ENCODE results near the gene FGF18. TPM values are rescaled to one million over a fixed set of nuclear protein-coding genes. Genes with fewer than 3 reads are reported as not detected.
"Not testable (repeated sequence)": the region's sequence is repeated elsewhere in the genome, so short reads cannot be mapped to it uniquely, and the experiment has no call there.

FGF18 gene
- total RNA-seq, 1 experiment from 2014 or later: 1.7 TPM

GRCh38 chr5:171397599-171397998 is 21.8 kb upstream of the FGF18 start:
- no TSS peak for BruUV-seq (replicated peaks)
- TF ChIP-seq POLR2AphosphoS5 (IDR thresholded peaks at IDR 0.05; ENCODE audit: low read depth, low read length) (no peak), CTCF (IDR thresholded peaks at IDR 0.05) (no peak), TCF7L2 (IDR thresholded peaks at IDR 0.05; ENCODE audit: low read depth, low read length) (no peak), SIN3A (IDR thresholded peaks at IDR 0.05; ENCODE audit: borderline replicate concordance, insufficient read depth, low read depth, low read length) (no peak)
- TF ChIP-seq, protein P1, sequence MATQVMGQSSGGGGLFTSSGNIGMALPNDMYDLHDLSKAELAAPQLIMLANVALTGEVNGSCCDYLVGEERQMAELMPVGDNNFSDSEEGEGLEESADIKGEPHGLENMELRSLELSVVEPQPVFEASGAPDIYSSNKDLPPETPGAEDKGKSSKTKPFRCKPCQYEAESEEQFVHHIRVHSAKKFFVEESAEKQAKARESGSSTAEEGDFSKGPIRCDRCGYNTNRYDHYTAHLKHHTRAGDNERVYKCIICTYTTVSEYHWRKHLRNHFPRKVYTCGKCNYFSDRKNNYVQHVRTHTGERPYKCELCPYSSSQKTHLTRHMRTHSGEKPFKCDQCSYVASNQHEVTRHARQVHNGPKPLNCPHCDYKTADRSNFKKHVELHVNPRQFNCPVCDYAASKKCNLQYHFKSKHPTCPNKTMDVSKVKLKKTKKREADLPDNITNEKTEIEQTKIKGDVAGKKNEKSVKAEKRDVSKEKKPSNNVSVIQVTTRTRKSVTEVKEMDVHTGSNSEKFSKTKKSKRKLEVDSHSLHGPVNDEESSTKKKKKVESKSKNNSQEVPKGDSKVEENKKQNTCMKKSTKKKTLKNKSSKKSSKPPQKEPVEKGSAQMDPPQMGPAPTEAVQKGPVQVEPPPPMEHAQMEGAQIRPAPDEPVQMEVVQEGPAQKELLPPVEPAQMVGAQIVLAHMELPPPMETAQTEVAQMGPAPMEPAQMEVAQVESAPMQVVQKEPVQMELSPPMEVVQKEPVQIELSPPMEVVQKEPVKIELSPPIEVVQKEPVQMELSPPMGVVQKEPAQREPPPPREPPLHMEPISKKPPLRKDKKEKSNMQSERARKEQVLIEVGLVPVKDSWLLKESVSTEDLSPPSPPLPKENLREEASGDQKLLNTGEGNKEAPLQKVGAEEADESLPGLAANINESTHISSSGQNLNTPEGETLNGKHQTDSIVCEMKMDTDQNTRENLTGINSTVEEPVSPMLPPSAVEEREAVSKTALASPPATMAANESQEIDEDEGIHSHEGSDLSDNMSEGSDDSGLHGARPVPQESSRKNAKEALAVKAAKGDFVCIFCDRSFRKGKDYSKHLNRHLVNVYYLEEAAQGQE (IDR thresholded peaks at IDR 0.05; ENCODE audit: insufficient read depth in 1 of 2, low read depth in 2 of 2, low read length in 1 of 2): no peak
- CTCF ChIA-PET: no interaction called here

DNA sequence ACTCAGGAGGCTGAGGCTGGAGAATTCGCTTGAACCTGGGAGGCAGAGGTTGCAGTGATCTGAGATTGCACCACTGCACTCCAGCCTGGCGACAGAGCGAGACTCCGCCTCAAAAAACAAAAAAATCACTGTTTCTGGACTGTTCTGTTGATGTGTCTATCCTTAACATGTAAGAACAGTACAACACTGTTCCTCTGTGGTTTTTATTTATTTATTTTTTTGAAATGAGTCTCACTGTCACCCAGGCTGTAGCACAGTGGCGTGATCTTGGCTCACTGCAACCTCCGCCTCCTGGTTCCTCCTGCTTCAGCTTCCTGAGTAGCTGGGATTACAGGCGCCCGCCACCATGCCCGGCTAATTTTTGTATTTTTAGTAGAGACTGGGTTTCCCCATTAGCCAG is 20.8 kb upstream of the FGF18 start:
- H3K27ac ChIP-seq (ENCODE audit: low read length); POLR2A ChIA-PET; H3K9me3 ChIP-seq (ENCODE audit: control insufficient read depth, insufficient read depth, low read depth, low read length); BruUV-seq (replicated peaks); H3K27me3 ChIP-seq (ENCODE audit: control insufficient read depth, insufficient read depth, low read length); H3K4me3 ChIP-seq (ENCODE audit: low read depth in 2 of 2, low read length in 2 of 2); intact Hi-C loops (cut with micrococcal nuclease; ENCODE audit: unreplicated experiment); in situ Hi-C loops (cut with HindIII; ENCODE audit: low pct_unique_long_range_greater_than_20kb, low sequenced_read_pairs); CTCF ChIA-PET; DNase-seq (ENCODE audit: low read depth, low spot score): not testable (repeated sequence)
- peaks cover 32% of the 10 kb centered on the region for H3K4me1 ChIP-seq (ENCODE audit: control insufficient read depth, insufficient read depth, low read length)
- H3K36me3 ChIP-seq (ENCODE audit: control insufficient read depth, insufficient read depth, low read length): peaks cover 29% of the 10 kb centered on the region
- ATAC-seq: peak; percentile 62; the same call in 1 of the 2 replicates

More at GRCh38 chr5:171397599-171397998, 21.8 kb upstream of the FGF18 start:
- in situ Hi-C loops (cut with HindIII; ENCODE audit: low pct_unique_long_range_greater_than_20kb, low sequenced_read_pairs): no loop called here
- Histone ChIP-seq H3K36me3 (ENCODE audit: control insufficient read depth, insufficient read depth, low read length) (peaks cover 40% of the 10 kb centered on the region), H3K4me3 (ENCODE audit: low read depth in 2 of 2, low read length in 2 of 2) (no peak overlapping the region), H3K9me3 (ENCODE audit: control insufficient read depth, insufficient read depth, low read depth, low read length) (no peaks in the 10 kb centered on the region), H3K4me1 (ENCODE audit: control insufficient read depth, insufficient read depth, low read length) (peaks cover 38% of the 10 kb centered on the region), H3K27me3 (ENCODE audit: control insufficient read depth, insufficient read depth, low read length) (no peaks in the 10 kb centered on the region), H3K27ac (ENCODE audit: low read length) (no peak overlapping the region)
- ATAC-seq (no peak), DNase-seq (ENCODE audit: low read depth, low spot score) (no peak)
- POLR2A ChIA-PET: no interaction called here
- intact Hi-C loops (cut with micrococcal nuclease; ENCODE audit: unreplicated experiment): no loop called here

- in situ Hi-C loops (cut with HindIII; ENCODE audit: low pct_unique_long_range_greater_than_20kb, low sequenced_read_pairs): loop anchor here (25.0 kb wide), 1 partner anchor 462 kb away; no protein-coding TSS in a partner anchor
- intact Hi-C loops (cut with micrococcal nuclease; ENCODE audit: unreplicated experiment): no loop called here
- CTCF ChIA-PET: no interaction called here
- Histone ChIP-seq H3K4me3 (ENCODE audit: low read depth in 2 of 2, low read length in 2 of 2) (no peak overlapping the region), H3K9me3 (ENCODE audit: control insufficient read depth, insufficient read depth, low read depth, low read length) (no peaks in the 10 kb centered on the region), H3K27me3 (ENCODE audit: control insufficient read depth, insufficient read depth, low read length) (no peaks in the 10 kb centered on the region), H3K36me3 (ENCODE audit: control insufficient read depth, insufficient read depth, low read length) (peaks cover 32% of the 10 kb centered on the region), H3K4me1 (ENCODE audit: control insufficient read depth, insufficient read depth, low read length) (peaks cover 31% of the 10 kb centered on the region), H3K27ac (ENCODE audit: low read length) (no peak overlapping the region)
- ATAC-seq (no peak), DNase-seq (ENCODE audit: low read depth, low spot score) (no peak)
- BruUV-seq (replicated peaks): TSS peak; percentile 9
- TF ChIP-seq POLR2AphosphoS5 (IDR thresholded peaks at IDR 0.05; ENCODE audit: low read depth, low read length) (no peak), CTCF (IDR thresholded peaks at IDR 0.05) (no peak), TCF7L2 (IDR thresholded peaks at IDR 0.05; ENCODE audit: low read depth, low read length) (no peak), SIN3A (IDR thresholded peaks at IDR 0.05; ENCODE audit: borderline replicate concordance, insufficient read depth, low read depth, low read length) (no peak)
- TF ChIP-seq, protein P1 (IDR thresholded peaks at IDR 0.05; ENCODE audit: insufficient read depth in 1 of 2, low read depth in 2 of 2, low read length in 1 of 2): no peak
- POLR2A ChIA-PET: no interaction called here
Observed at GRCh38 chr5:171400169-171400568, 19.3 kb upstream of the FGF18 start.

Data from Panc1 (cell line).